ENCODE measurements around the gene GRHL3. TPM values are rescaled to one million over a fixed set of nuclear protein-coding genes. Genes with fewer than 3 reads are reported as not detected.

GRHL3 gene
- total RNA-seq, 1 experiment from 2014 or later: 1.4 TPM

DNA sequence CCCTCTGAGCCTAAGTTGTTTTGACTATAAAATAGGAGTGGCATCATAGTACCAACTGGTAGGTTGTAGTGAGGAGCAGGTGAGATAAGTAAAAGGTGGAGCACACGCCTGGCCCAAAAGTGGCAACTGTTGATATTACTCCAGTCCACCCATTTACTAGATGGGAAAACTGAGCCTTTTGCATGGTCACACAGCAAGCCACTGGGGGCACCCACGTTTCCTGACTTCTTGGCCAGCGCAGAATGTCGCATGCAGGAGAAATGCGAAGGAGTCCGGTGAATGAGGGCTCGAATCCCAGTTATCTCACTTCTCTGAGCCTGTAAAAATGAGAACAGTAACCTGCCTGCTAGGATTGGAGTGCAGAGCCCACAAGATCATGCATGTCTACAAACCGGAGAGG, 20.8 kb downstream of the GRHL3 start:
- Mint-ChIP-seq H3K4me3 (ENCODE audit: low read depth, unreplicated experiment) (no peak overlapping the region), H3K4me1 (ENCODE audit: low read depth, unreplicated experiment) (no peaks in the 10 kb centered on the region), H3K27ac (ENCODE audit: unreplicated experiment) (no peak overlapping the region), H3K36me3 (ENCODE audit: insufficient read depth, unreplicated experiment) (no peaks in the 10 kb centered on the region), H3K9me3 (ENCODE audit: low read depth, unreplicated experiment) (no peaks in the 10 kb centered on the region), H3K27me3 (ENCODE audit: unreplicated experiment) (no peaks in the 10 kb centered on the region)
- intact Hi-C loops (cut with micrococcal nuclease; ENCODE audit: unreplicated experiment): no loop called here
- CTCF ChIA-PET: no interaction called here
- no peak for DNase-seq
- BruUV-seq (replicated peaks): no TSS peak
- TF ChIP-seq, protein P1, sequence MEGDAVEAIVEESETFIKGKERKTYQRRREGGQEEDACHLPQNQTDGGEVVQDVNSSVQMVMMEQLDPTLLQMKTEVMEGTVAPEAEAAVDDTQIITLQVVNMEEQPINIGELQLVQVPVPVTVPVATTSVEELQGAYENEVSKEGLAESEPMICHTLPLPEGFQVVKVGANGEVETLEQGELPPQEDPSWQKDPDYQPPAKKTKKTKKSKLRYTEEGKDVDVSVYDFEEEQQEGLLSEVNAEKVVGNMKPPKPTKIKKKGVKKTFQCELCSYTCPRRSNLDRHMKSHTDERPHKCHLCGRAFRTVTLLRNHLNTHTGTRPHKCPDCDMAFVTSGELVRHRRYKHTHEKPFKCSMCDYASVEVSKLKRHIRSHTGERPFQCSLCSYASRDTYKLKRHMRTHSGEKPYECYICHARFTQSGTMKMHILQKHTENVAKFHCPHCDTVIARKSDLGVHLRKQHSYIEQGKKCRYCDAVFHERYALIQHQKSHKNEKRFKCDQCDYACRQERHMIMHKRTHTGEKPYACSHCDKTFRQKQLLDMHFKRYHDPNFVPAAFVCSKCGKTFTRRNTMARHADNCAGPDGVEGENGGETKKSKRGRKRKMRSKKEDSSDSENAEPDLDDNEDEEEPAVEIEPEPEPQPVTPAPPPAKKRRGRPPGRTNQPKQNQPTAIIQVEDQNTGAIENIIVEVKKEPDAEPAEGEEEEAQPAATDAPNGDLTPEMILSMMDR (IDR thresholded peaks at IDR 0.05; ENCODE audit: unreplicated experiment): no peak

DNA sequence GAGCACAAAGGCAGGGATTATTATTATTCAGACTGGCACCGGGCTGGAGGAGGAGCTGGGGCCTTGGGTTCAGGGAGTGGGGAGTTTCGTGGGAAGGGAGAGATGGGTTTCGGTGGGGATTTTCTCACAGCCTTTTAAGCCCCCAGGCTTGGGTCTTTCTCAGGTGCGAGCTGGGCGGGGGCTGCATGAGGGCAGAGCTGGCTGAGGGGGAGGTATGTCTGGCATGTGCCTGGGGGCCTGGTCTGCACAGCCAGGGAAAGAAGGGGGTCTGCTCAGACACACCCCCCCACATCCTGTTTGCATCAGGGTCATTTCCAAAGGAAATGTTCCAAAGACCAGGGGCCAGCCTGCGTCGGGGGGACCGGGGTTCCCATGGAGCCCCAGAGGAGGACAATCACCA, 21.6 kb downstream of the GRHL3 start:
- no peak overlapping the region for H3K4me3 Mint-ChIP-seq (ENCODE audit: low read depth, unreplicated experiment)
- CTCF ChIA-PET: no interaction called here
- intact Hi-C loops (cut with micrococcal nuclease; ENCODE audit: unreplicated experiment): no loop called here
- no peak overlapping the region for H3K27ac Mint-ChIP-seq (ENCODE audit: unreplicated experiment)
- DNase-seq: no peak
- no peaks in the 10 kb centered on the region for H3K4me1 Mint-ChIP-seq (ENCODE audit: low read depth, unreplicated experiment)
- TF ChIP-seq, protein P1 (IDR thresholded peaks at IDR 0.05; ENCODE audit: unreplicated experiment): no peak
- BruUV-seq (replicated peaks): no TSS peak
- H3K27me3 Mint-ChIP-seq (ENCODE audit: unreplicated experiment): no peaks in the 10 kb centered on the region
- H3K36me3 Mint-ChIP-seq (ENCODE audit: insufficient read depth, unreplicated experiment): no peaks in the 10 kb centered on the region
- no peaks in the 10 kb centered on the region for H3K9me3 Mint-ChIP-seq (ENCODE audit: low read depth, unreplicated experiment)

DNA sequence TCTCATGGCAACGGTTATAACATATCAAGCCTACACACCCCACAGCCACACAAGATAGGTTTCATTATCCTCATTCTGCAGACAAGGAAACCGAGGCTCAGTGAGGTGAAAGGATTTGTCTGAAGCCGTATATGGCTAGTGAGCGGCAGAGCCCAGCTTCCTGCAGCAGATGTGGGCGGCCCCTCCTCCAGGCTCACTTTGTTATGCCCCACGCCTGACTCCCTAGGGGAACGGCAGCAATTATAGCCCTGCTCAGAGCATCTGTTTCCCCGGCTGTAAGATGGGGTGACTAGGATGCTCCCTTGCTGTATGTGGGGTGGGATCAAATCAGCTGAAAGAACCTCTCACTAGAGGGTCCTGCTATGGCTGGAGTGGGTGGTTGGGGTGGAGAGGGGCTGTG, 22.1 kb downstream of the GRHL3 start:
- H3K4me1 Mint-ChIP-seq (ENCODE audit: low read depth, unreplicated experiment): no peaks in the 10 kb centered on the region
- H3K27ac Mint-ChIP-seq (ENCODE audit: unreplicated experiment): no peak overlapping the region
- no TSS peak for BruUV-seq (replicated peaks)
- H3K27me3 Mint-ChIP-seq (ENCODE audit: unreplicated experiment): no peaks in the 10 kb centered on the region
- H3K36me3 Mint-ChIP-seq (ENCODE audit: insufficient read depth, unreplicated experiment): no peaks in the 10 kb centered on the region
- no peak overlapping the region for H3K4me3 Mint-ChIP-seq (ENCODE audit: low read depth, unreplicated experiment)
- no peak for DNase-seq
- intact Hi-C loops (cut with micrococcal nuclease; ENCODE audit: unreplicated experiment): no loop called here
- TF ChIP-seq, protein P1 (IDR thresholded peaks at IDR 0.05; ENCODE audit: unreplicated experiment): no peak
- H3K9me3 Mint-ChIP-seq (ENCODE audit: low read depth, unreplicated experiment): no peaks in the 10 kb centered on the region
- CTCF ChIA-PET: no interaction called here

DNA sequence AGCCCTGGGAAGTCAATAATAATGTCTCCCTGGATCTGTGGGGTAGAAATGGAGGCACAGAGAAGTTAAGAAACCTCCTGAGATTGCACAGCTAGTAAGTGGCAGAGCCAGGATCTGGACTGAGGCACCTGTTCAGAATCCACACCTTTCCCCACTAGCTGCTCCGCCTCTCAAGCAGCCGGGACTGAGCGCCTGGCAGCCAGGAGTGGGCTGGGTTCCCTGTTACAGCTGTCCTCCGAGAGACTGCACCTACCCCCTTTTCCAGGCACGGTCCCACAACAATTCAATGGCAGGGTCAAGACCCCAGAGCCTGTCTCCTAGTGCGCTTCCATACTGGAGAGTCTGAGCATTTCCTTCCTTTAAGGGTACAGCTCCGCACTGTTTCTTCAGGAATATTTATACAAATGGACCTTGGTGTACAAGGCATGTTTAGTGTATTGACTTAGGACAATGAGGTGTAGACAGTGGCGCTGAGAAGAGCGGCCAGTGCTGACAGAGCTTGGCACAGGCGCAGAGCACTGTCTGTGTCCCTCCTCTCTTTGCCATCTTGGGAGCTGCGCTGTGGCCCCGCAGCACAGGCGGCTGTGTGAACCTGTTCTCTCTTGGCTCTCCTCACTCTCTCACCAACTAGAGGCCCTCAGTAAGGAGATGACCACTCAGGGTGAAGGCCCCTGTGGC, 24.4 kb downstream of the GRHL3 start:
- TF ChIP-seq, protein P1 (IDR thresholded peaks at IDR 0.05; ENCODE audit: unreplicated experiment): no peak

More for the DNA sequence above, 24.4 kb downstream of the GRHL3 start:
- Mint-ChIP-seq H3K9me3 (ENCODE audit: low read depth, unreplicated experiment) (no peaks in the 10 kb centered on the region), H3K4me1 (ENCODE audit: low read depth, unreplicated experiment) (no peaks in the 10 kb centered on the region), H3K27ac (ENCODE audit: unreplicated experiment) (no peak overlapping the region), H3K27me3 (ENCODE audit: unreplicated experiment) (no peaks in the 10 kb centered on the region), H3K4me3 (ENCODE audit: low read depth, unreplicated experiment) (no peak overlapping the region), H3K36me3 (ENCODE audit: insufficient read depth, unreplicated experiment) (no peaks in the 10 kb centered on the region)
- no peak for DNase-seq
- CTCF ChIA-PET: interaction anchor here (0.7 kb wide), 1 partner anchor 18 kb away, joined by 4 read pairs; no protein-coding TSS in a partner anchor
- BruUV-seq (replicated peaks): no TSS peak
- intact Hi-C loops (cut with micrococcal nuclease; ENCODE audit: unreplicated experiment): no loop called here

Data from Calu3 (cell line).